HCT116 (cell line): ENCODE measurements around the gene ANKRD55. TPM values are rescaled to one million over a fixed set of nuclear protein-coding genes. Genes with fewer than 3 reads are reported as not detected.

Experiments used
- ATAC-seq: fragments of 200-7000 bp; cut with Tn5 transposase; 2 replicates; pipeline ENCODE4 v1.9.1; 2020; ENCODE audit warnings: mild to moderate bottlenecking, moderate library complexity
- BruUV-seq: library from RNA; stranded (reverse); fragments of 400-500 nt; replicated peaks from 2 replicates; lab custom pipeline; 2021; lab: Mats Ljungman, UMichigan
- CTCF ChIA-PET: fragments of 300-600 bp; sonication (Branson Sonifier 250); formaldehyde crosslinking; loops from one replicate; lab custom pipeline; 2021; ENCODE audit warnings: antibody characterized with exemption; lab: Charles Lee
- POLR2A ChIA-PET: fragments of 300-600, 350-600 bp; sonication (Branson Sonifier 250); formaldehyde crosslinking; loops from one replicate; lab custom pipeline; 2021; ENCODE audit warnings: antibody characterized with exemption; lab: Charles Lee
- RAD21 ChIA-PET, 2 experiments: fragments of 300-600 bp; sonication (Branson Sonifier 250); formaldehyde crosslinking; loops; one replicate each; lab custom pipeline; 2023; ENCODE audit warnings: low total read pairs in 2 of 2; ENCODE audit not compliant: uncharacterized antibody in 2 of 2, unreplicated experiment in 2 of 2, low non-redundant PET in 1 of 2; lab: Charles Lee
- DNase-seq: peaks from one replicate; pipeline ENCODE4 v3.0.0-alpha.2; 2010; ENCODE audit warnings: low read depth, low spot score
- H2AFZ ChIP-seq: fragments of 200-600 bp; shearing (Covaris generic), sonication (generic); 2 replicates; pipeline ENCODE4 v1.6.1; 2017; ENCODE audit warnings: low read depth, mixed run types, mixed read lengths, antibody characterized with exemption, low read length; ENCODE audit not compliant: poor library complexity, severe bottlenecking
- H3K27ac ChIP-seq: 2 replicates; pipeline ENCODE4 v1.5.1; 2012; ENCODE audit warnings: low read depth, low read length
- H3K27me3 ChIP-seq: fragments of 200-600 bp; sonication (generic); 2 replicates; pipeline ENCODE4 v1.6.1; 2016; ENCODE audit warnings: mixed run types, low read length, mixed read lengths; ENCODE audit not compliant: insufficient read depth
- H3K36me3 ChIP-seq, 2 experiments: fragments of 200-500 bp in 1 of 2; fragments of 200-600 bp in 1 of 2; sonication (Bioruptor generic) in 1 of 2; sonication (generic) in 1 of 2; 2 replicates each; pipeline versions ENCODE4 v1.5.1 to v1.6.1; 2014 to 2016; ENCODE audit warnings: low read length in 2 of 2, inconsistent platforms in 1 of 2, mixed read lengths in 1 of 2, mixed run types in 1 of 2; ENCODE audit not compliant: insufficient read depth in 2 of 2, control insufficient read depth in 1 of 2
- H3K4me1 ChIP-seq, 2 experiments: fragments of 200-600 bp in 1 of 2; sonication (generic) in 1 of 2; 2 replicates each; pipeline versions ENCODE4 v1.5.1 to v1.6.1; 2012 to 2017; ENCODE audit warnings: low read length in 2 of 2, inconsistent platforms in 1 of 2, mild to moderate bottlenecking in 1 of 2, mixed read lengths in 1 of 2, mixed run types in 1 of 2, moderate library complexity in 1 of 2; ENCODE audit not compliant: insufficient read depth in 2 of 2, control insufficient read depth in 1 of 2
- H3K4me2 ChIP-seq: fragments of 200-600 bp; sonication (generic); 2 replicates; pipeline ENCODE4 v1.6.1; 2017; ENCODE audit warnings: mixed run types, low read length, mixed read lengths
- H3K4me3 ChIP-seq, 2 experiments: fragments of 200-600 bp in 1 of 2; sonication (generic) in 1 of 2; replicated peaks in 1 of 2; 2 replicates each; pipeline ENCODE4 v1.5.1; 2011 to 2016; ENCODE audit warnings: low read length in 2 of 2, control low read depth in 1 of 2, low read depth in 1 of 2, mild to moderate bottlenecking in 1 of 2, mixed read lengths in 1 of 2, mixed run types in 1 of 2
- H3K79me2 ChIP-seq: fragments of 200-600 bp; sonication (generic); 2 replicates; pipeline ENCODE4 v1.6.1; 2017; ENCODE audit warnings: mild to moderate bottlenecking, mixed run types, low read length, moderate library complexity, mixed read lengths; ENCODE audit not compliant: insufficient read depth
- H3K9ac ChIP-seq: fragments of 200-600 bp; sonication (generic); 2 replicates; pipeline ENCODE4 v1.6.1; 2016; ENCODE audit warnings: low read length, mixed read lengths
- H3K9me2 ChIP-seq: fragments of 200-600 bp; sonication (generic), shearing (Covaris generic); 2 replicates; pipeline ENCODE4 v1.6.1; 2017; ENCODE audit warnings: mixed run types, mild to moderate bottlenecking, moderate library complexity; ENCODE audit not compliant: insufficient read depth
- H3K9me3 ChIP-seq, 2 experiments: fragments of 200-500 bp in 1 of 2; fragments of 200-600 bp in 1 of 2; sonication (Bioruptor generic) in 1 of 2; sonication (generic) in 1 of 2; 2 replicates each; pipeline ENCODE4 v1.6.1; 2014 to 2017; ENCODE audit warnings: low read length in 2 of 2, mixed read lengths in 2 of 2, inconsistent platforms in 1 of 2, low read depth in 1 of 2, mild to moderate bottlenecking in 1 of 2, mixed run types in 1 of 2, moderate library complexity in 1 of 2; ENCODE audit not compliant: control insufficient read depth in 1 of 2, insufficient read depth in 1 of 2
- H4K20me1 ChIP-seq: fragments of 200-600 bp; sonication (generic), shearing (Covaris generic); 2 replicates; pipeline ENCODE4 v1.6.1; 2017; ENCODE audit warnings: mixed run types, mild to moderate bottlenecking, moderate library complexity; ENCODE audit not compliant: insufficient read depth
- EGR1 ChIP-seq: IDR thresholded peaks from 2 replicates; pipeline ENCODE4 v1.6.1; 2012; ENCODE audit warnings: low read depth
- ELF1 ChIP-seq: IDR thresholded peaks from 2 replicates; pipeline ENCODE4 v1.6.1; 2012; ENCODE audit warnings: low read depth, borderline replicate concordance
- EZH2phosphoT487 ChIP-seq: fragments of 200-600 bp; IDR thresholded peaks from 2 replicates; pipeline ENCODE4 v1.6.1; 2018; ENCODE audit warnings: antibody characterized with exemption, borderline replicate concordance
- POLR2A ChIP-seq: IDR thresholded peaks from 2 replicates; pipeline ENCODE4 v1.7.0; 2011; ENCODE audit warnings: borderline replicate concordance; ENCODE audit not compliant: insufficient read depth, insufficient read length; ENCODE audit errors: extremely low read depth
- RAD21 ChIP-seq: IDR thresholded peaks from 2 replicates; pipeline ENCODE4 v1.6.1; 2012; ENCODE audit warnings: low read depth, mild to moderate bottlenecking
- SP1 ChIP-seq: IDR thresholded peaks from 2 replicates; pipeline ENCODE4 v1.6.1; 2012; ENCODE audit warnings: low read depth
- SRF ChIP-seq: IDR thresholded peaks from 2 replicates; pipeline ENCODE4 v1.6.1; 2012; ENCODE audit warnings: low read depth
- ZFX ChIP-seq: fragments of 450-650 bp; IDR thresholded peaks from 2 replicates; pipeline ENCODE4 v1.6.1; 2017
- ZNF274 ChIP-seq: fragments of 200-500 bp; sonication (Bioruptor generic); IDR thresholded peaks from 2 replicates; pipeline ENCODE4 v1.6.1; 2014; ENCODE audit warnings: mild to moderate bottlenecking, low read depth, low read length, inconsistent platforms
- intact Hi-C: fragments of 100-400 bp; cut with micrococcal nuclease; formaldehyde crosslinking; loops from 2 replicates; pipeline ENCODE4 v1.10.0; 2022
- total RNA-seq: library from RNA; stranded (reverse); gene quantifications from one replicate; pipeline ENCODE4 v1.2.1, GENCODE V29; 2021; ENCODE audit not compliant: unreplicated experiment
- TF ChIP-seq, protein P1 (sequence below): IDR thresholded peaks from 2 replicates; pipeline ENCODE4 v1.6.1; 2012
- TF ChIP-seq, protein P2 (sequence below): IDR thresholded peaks from 2 replicates; pipeline ENCODE4 v1.6.1; 2012; ENCODE audit warnings: low read depth
- TF ChIP-seq, protein P3 (sequence below): IDR thresholded peaks from 2 replicates; pipeline ENCODE4 v1.6.1; 2012

The ANKRD55 gene
- total RNA-seq, 1 experiment from 2014 or later, result not detected

- no peak overlapping the region for H2AFZ ChIP-seq
- ChIA-PET CTCF (interaction anchor here (1.3 kb wide), 1 partner anchor 317 kb away, joined by 3 read pairs; no protein-coding TSS in a partner anchor), POLR2A (no interaction called here), RAD21 (no interaction called here)
- H3K36me3 ChIP-seq, result no peaks in the 10 kb centered on the region
- H3K4me1 ChIP-seq, result no peaks in the 10 kb centered on the region
- H3K9ac ChIP-seq, result no peak overlapping the region
- H4K20me1 ChIP-seq, result no peaks in the 10 kb centered on the region
- DNase-seq (no peak), ATAC-seq (no peak)
- H3K9me2 ChIP-seq, result no peaks in the 10 kb centered on the region
- no peaks in the 10 kb centered on the region for H3K79me2 ChIP-seq
- H3K4me2 ChIP-seq, result no peak overlapping the region
- no peaks in the 10 kb centered on the region for H3K9me3 ChIP-seq
- H3K27ac ChIP-seq, result no peak overlapping the region
- no TSS peak for BruUV-seq
- H3K4me3 ChIP-seq, result no peak overlapping the region
- intact Hi-C loops, result no loop called here
- no peak for TF ChIP-seq ELF1
- TF ChIP-seq, protein P1, sequence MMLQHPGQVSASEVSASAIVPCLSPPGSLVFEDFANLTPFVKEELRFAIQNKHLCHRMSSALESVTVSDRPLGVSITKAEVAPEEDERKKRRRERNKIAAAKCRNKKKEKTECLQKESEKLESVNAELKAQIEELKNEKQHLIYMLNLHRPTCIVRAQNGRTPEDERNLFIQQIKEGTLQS, result no peak
- no peak for TF ChIP-seq SRF
- no peak for TF ChIP-seq EZH2phosphoT487
- TF ChIP-seq ZFX, result no peak
- TF ChIP-seq SP1, result no peak
- no peak for TF ChIP-seq ZNF274
- TF ChIP-seq, protein P2, sequence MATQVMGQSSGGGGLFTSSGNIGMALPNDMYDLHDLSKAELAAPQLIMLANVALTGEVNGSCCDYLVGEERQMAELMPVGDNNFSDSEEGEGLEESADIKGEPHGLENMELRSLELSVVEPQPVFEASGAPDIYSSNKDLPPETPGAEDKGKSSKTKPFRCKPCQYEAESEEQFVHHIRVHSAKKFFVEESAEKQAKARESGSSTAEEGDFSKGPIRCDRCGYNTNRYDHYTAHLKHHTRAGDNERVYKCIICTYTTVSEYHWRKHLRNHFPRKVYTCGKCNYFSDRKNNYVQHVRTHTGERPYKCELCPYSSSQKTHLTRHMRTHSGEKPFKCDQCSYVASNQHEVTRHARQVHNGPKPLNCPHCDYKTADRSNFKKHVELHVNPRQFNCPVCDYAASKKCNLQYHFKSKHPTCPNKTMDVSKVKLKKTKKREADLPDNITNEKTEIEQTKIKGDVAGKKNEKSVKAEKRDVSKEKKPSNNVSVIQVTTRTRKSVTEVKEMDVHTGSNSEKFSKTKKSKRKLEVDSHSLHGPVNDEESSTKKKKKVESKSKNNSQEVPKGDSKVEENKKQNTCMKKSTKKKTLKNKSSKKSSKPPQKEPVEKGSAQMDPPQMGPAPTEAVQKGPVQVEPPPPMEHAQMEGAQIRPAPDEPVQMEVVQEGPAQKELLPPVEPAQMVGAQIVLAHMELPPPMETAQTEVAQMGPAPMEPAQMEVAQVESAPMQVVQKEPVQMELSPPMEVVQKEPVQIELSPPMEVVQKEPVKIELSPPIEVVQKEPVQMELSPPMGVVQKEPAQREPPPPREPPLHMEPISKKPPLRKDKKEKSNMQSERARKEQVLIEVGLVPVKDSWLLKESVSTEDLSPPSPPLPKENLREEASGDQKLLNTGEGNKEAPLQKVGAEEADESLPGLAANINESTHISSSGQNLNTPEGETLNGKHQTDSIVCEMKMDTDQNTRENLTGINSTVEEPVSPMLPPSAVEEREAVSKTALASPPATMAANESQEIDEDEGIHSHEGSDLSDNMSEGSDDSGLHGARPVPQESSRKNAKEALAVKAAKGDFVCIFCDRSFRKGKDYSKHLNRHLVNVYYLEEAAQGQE, result no peak
- no peak for TF ChIP-seq RAD21
- TF ChIP-seq EGR1, result no peak
- TF ChIP-seq, protein P3, sequence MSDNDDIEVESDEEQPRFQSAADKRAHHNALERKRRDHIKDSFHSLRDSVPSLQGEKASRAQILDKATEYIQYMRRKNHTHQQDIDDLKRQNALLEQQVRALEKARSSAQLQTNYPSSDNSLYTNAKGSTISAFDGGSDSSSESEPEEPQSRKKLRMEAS, result no peak
- TF ChIP-seq POLR2A, result no peak
- no peaks in the 10 kb centered on the region for H3K27me3 ChIP-seq
Observed at GRCh38 chr5:56253126-56253525, 20.0 kb upstream of the ANKRD55 start.
